GM18519 (cell line): ENCODE data around the gene AK8.

Source experiments
- ATAC-seq: cut with Tn5 transposase; IDR thresholded peaks from one replicate; pipeline ENCODE4 v1.9.1; 2021; ENCODE audit warnings: mild to moderate bottlenecking, moderate library complexity; ENCODE audit not compliant: unreplicated experiment, low FRiP score

AK8 gene

DNA sequence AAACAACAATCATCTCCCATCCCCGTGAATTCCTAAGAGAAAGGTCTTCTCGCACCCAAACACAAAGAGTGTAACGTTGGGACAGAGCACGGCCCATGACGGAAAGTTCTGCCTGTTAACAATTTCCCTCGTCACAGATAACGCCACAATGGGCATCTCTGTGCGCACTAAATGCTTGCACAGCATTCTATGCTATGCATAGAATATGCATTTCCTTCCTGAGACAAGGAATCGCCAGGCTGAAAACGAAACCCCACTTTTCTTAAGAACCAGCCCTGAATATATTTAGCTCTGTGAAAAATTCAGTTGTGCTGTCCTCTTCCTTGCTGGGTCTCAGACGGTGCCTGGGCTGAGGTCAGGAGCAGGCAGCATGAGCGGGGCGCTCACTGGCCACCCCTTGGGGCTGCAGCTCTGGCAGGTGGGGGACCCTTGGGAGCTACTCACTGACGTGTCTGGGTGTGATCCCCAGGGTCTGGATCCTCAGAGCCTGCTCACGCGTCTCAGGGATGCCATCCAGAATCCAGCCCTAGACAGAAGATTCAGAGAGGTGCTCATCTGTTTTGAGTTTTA is 49.8 kb downstream of the AK8 start:
- no peak for ATAC-seq

DNA sequence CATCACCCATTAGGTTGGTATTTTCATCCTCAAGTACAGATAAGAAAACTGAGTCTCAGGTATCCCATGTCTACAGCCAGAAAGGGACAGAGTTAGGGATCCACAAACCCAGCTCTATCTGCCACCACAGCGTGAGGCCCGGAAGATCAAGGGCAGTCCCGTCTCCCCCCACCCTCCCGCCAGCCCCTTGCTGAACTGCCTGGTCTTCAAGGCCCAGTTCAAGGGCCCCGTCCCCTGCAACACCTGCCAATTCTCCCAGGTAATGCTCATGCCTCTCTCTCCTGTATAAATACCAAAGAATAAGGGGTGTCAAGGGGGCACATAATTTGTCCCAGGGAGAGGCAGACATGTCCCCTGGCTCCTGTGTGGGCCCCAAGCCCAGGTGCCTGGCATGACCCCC is 50.7 kb downstream of the AK8 start:
- no peak for ATAC-seq

DNA sequence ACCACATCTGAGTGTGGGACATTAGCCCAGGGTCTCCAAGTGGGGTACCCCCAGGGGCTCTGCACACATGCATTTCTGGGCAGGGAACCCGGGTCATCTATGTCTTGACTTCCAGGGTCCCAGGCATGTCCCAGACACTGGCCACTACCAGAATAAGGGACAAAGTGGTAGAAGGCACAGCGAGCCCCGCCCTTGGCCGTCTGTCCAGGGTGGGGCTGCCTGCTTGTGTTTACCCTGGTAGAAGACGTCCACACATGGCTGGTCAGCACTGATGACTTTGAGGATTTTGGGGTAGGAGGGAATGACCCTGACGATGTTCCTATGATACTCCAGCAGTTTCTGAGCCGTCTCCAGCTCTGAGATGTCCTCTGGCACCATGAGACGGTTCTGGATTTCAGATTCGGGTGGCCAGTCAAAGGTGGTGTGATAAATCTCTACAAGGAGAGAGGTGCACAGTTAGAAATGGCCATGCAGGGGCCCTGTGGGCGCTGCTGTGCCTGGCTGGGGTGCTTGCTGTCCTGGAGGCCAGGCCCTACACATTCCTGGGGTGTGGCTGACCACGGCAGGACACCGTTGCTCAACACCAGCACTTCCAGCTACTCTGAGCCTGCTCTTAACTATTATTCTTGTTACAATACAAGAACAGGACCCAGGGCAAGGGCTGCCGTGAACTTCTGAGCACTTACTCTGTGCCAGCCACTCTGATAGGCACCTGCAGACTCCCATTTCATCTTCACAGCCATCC is 51.3 kb downstream of the AK8 start:
- ATAC-seq: no peak

DNA sequence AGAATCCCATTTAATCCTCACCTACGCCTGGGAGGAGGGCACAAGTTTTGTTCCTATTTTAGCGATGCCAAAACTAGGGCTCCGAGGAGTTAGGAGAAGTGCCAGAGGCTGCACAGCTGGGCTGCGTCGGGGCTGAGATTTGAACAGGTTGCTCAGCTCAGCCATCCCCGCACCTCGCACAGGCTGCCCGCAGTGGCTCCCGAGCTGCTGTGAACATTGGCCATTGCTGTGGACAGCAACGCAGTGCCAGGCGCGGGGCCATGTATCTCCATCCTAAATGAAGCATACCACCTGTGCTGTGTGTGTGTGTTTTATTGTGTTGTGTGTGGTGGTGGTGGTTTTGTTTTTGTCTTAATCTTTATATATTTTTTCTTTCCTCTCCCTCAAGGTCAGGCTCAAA is 52.0 kb downstream of the AK8 start:
- ATAC-seq: no peak

DNA sequence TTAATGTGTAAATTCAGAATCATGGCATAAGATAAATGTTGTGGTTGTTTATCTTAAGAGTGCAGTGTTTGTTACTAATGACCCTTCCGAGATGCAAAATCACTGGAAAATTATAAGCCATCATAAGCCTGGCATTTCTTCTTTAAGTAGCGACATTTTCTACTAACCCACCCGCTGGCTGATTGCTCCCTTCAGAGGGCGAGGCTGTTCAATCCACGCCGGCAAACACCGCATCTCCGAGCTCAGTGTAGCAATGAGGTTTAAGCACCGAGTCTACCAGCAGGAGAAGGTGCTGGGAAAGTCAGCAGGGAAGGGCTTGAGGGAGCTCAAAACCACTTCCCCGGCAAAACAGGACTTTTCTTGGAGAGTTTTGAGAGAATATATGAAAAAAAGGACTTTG is 52.7 kb downstream of the AK8 start:
- no peak for ATAC-seq

DNA sequence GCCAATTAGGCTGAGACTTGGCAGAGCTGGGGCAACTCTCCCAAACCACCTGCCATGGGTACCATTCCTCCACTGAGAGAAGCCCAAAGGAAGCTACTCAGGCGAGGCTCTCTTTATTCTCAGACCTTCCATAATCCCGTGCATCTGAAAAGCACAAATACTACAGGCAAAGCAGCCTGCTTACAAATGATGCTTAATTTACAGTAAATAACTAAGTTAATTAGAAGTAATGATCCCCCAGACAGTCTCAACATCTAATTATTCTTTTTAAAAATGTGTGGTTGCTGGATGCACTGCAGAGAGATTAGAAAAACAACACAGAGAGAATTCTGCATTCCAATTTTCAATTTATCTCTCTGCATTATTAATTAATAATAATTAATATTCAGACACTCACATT is 53.1 kb downstream of the AK8 start:
- ATAC-seq: no peak

DNA sequence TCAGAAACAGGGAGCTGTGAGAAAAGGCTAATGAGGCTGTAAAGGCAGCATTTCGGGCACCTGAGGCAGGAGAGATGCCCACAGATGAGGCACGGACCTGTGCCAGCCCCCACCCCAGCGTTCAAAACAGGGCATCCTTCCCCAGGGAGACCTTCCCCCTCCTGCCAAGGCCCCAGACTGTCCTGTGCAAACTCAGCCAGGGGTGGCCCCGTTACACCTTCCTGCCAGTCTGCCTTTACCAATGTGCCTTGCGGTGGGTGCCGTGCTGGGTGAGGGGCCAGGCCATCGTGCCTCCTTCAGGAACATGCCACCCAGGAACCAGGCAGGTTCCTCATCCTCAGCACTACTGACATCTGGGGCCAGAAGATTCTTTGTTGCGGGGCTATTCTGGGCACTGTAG is 53.9 kb downstream of the AK8 start:
- no peak for ATAC-seq

DNA sequence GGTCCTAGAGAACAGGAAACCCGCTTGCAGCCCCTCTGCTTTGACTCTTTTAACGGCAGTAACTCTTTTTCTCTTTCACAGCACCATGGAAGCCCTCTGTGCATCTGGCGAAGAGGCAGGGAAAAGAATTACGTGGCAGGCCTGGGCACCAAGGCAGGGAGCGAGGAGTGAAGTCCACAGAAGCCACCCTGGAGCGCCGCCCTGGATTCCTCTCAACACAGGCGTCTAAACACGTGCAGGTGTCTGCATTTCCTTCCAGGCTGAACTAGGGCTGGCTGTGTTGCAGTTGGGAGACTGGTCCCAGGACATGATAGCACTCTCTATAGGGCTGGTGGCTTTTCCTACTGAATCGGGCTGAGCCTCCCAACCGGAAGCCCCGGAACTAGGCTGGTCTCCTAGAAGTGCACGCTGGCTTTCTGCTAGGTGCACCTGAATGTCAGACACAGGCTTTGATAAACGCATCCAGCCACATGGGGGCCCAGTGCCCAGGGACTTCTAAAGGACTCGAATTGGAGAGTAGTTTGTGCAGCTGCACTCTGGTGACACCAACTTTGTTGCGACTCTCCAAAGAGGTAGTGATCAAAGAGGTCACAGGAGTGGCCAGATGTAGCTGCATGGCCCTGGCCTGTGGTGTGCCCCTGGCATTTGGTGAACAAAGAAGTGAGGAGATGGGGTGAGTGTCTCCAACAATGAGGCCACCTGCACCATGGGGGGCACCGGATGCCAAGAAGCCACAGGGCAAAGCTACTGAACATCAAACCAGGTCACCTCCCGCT is 54.5 kb downstream of the AK8 start:
- ATAC-seq: no peak

DNA sequence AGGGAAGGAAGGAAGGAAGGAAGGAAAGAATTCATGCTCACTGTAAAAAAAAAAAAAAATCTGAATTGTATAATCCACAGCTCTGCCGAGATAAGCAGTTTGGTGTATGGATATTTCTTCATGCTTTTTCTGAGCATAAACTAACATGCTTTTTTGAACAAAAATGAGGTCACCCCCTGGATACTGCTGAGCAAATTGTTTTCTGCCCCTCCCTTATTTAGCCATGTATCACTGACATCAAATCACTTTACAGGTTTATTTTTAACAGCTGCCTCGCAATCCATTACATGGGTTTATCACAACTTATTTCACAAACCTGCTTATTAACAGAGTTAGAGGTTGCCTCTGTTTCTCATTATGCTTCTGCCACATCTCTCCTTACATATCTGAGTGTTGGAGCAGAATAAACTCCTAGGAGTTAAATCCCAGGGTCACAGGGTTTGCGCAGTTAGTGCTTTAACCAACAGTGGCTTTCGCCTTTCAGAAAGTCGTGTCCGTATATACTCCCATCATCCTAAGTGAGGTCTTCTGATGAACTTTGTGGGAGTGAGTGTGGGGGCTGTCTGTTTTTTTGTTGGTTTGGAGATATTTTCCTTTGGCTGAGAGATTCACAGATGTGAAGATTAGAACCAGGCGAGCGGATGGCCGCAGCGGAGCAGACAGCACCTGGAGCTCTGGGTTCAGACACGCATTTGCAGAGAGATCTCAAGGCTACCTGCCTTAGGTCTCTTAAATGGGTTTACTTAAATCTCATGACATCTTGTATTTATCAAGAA is 57.7 kb downstream of the AK8 start:
- no peak for ATAC-seq

DNA sequence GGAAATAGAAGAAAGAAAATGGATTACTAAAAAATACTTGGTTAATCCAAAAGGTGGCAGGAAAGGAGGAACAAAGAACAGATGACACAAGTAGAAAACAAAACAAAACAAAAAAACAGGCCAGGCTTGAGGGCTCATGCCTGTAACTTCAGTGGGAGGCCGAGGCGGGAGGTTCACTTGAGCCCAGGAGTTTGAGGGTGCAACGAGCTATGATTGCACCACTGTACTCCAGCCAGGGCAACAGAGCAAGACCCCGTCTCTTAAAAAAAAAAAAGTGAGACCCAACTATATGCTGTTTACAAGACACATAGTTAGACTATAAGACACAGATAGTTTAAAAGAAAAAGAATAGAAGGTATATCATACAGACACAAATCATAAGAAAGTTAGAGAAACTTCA is 59.5 kb downstream of the AK8 start:
- ATAC-seq: no peak

DNA sequence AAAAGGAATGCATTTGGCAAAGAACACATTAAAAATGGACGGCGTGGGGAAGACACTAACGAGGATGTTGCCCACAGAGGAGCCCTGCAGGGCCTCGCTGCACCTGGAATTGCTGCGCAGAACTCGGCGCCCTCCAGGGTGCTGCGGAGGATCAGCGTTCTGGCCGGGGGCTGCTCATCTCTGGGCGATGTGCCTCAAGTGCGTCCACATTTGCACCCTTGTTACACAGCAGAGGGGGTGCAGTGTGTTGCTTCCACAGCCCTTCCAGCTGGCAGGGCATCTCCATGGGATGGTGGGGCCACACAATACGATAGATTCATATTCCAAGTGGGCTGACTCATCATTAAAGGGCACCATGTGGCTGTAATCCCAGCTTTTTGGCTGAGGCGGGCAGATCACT is 63.1 kb downstream of the AK8 start:
- ATAC-seq: no peak

DNA sequence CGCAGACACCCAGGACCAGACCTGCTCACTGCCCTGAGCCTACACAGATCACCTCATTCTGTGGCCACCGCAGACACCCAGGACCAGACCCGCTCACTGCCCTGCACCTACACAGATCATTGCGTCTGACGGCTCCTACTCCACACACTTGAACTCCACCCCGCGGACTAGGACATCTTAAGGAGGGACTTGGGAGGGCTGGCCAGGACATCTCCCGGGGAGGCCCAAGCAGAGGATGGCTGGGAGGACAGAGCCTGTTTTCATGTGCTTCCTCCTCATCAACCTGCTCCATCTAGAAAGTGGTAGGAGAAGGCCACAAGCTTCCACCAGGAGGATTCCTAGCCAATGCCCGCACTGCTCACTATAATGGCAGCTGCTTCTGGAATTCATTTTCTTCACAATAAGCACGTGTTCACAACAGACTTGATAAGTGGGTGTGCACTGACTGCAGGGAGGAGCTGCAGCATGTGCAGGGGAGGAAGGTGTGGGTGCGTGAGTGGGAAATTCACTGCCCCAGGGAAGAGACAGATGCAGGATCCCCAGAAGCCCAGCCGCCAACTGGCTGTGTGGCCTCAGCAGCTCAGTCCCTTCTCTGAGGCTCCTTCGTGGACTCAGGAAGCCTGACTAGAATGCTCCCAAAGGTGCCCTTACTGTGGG is 64.8 kb downstream of the AK8 start:
- no peak for ATAC-seq

DNA sequence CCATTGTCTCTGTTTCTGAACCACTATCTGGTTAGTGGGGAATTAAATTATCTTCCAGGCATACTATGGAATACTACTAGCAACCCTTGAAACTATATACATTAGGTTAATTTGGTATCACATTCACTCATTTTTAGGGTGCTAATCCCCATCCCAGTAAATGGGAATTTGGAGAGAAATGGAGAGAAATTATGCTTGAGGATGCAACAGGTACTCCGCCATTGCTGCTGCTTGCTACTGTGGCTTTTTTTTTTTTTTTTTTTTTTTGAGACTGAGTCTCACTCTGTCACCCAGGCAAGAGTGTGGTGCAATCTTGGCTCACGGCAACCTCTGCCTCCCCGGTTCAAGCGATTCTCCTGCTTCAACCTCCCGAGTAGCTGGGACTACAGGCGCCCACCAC is 66.1 kb downstream of the AK8 start:
- ATAC-seq: no peak

DNA sequence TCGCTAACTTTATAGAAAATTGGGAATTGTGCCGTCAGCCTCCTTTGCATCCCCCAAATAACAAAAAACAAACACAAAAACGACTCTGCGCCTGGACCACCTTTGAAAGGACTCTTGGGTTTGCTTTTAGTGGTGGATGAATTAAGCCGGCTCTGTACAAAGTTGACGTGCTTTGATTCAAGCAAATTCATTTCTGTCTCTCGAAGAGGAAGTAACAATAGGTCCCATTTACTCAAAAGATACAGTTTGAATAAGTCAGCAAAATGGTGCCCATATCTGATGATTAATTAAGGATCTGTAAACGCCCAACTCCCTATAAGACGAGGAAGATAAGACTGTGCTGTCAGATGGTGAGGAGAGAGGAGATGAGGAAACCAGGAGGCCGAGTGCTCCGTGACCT is 67.8 kb downstream of the AK8 start:
- no peak for ATAC-seq

DNA sequence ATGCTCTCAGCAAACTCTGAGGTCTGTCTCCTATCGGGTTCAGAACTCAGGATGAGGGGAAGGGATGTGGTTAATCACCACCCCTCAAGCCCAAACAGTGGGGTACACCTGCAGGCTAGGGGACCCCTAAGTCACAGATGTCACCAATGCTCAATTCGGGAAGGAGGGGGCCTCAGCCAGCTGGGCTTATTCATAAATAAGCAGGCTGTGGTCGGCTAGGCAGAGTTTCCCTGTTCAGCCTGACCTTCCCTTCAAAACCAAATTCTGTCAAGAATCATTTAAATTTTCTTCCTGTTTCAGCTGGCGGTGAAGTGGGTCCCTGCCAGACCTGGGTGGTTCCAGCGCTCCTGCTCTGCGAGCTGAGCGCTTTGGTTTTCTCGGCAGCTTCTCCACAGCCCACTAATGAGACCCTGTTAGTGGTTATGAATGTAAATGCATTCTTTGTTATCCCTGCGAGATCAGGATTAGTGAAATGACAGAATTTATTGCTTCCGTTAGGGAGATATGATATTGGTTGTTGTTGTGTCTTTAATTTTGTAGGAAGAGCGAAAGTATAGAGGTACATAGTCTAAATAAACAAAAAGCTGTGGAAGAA is 68.3 kb downstream of the AK8 start:
- ATAC-seq: no peak

DNA sequence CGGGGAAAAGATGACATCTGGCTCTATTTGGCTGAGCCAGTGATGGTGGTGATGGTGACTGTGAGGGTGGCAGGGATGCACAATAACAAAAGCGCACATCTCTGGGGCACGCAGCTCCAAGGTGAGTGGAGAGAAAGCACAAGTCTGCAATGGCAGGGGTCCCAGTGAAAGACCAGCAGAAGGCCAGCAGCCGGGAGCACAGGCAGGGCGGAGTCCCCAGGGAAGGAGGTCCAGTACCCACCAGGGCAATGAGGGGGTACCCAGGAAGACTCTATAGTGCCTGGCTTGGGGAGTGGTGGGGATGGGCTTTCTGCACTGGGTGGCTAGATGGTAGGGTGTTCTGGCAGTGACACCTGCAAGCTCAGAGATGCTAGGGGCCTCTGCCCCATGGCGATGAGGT is 69.4 kb downstream of the AK8 start:
- no peak for ATAC-seq

DNA sequence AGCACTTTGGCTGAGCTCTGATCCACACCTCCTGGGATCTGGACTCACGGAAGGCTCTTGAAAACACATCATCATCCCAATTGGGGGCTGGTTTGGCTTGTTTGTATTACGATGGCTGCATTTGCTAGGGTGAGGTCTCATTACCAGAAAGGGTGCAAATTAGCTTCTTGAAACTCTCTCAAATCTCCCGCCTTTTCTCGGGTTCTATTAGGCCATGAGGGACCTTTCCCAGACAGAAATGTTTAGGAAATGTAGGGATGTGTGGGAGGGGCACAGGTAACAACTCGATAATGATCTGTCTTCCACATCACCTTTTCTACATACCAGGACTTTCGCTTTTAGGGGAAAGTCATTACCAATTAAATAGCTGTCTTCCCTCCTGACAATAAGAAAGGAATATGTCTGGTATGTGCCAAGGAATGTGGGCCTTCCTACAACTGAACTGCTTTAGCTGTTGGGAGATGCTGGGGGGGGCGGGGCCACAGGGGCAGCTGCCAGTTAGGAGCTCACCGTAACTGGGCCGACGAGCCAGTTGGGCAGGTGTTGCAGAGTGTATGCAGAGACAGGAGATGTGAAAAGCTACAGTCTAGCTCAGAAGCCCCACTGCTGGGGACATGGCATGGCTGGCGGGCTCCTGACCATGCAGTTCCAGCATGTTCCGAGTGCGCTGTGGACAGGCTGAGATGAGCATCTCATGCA is 71.2 kb downstream of the AK8 start:
- ATAC-seq: no peak

DNA sequence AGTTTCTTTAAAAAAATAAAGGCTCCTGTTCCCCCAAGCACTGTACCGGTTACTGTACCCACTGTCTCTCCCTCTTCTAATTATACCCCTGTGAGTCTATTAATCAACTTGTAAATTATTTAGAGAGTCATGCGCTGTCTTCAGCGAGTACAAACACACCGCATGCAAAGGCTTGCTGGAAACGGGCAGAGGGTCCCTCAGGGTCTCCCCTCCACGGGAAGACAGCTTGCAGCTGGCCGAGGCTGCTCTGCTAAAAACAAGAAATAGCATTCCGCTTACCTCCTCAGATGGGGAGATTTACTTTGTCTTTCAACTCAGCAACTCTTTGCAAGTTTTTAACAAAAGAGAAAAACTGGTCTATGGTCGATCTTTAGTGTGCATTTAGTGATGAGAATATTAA is 71.8 kb downstream of the AK8 start:
- ATAC-seq: no peak

DNA sequence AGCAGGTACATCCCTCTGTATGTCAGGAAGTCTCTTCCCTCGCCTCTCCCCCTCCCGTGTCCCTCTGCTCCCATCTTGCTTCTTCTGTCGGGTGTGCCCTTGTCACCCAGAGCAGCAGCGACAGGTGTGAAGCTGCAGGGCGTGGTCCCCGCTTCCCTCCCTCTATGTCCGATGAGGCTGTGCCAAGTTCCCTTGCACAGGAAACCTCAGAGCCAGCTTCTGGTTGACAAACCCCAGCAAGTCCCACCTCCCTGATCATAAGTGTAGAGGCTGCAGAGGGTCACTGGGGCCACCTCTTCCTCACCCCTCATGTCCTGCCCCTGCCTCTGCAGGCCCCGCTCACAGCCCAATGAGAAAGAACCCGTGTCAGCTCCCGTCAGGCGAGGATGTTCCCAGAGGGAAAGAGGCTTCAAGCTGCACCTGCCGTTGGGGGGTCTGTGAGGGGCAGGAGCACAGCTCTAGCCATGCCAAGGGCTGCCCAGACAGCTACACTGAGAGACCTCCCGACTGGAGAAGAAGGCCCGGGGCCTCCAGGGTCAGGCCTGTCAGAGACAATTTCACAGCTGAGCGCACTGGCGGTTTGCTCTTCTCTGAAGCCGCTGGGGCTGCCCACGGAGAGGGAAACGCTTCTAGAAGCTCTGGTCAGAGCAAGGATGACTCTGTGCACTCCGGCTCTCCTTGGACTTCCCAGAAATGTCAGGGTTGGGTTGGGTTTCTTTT is 73.3 kb downstream of the AK8 start:
- ATAC-seq: no peak
